Gastrocnemius medialis (tissue), 4 donors: ENCODE measurements around the gene RETREG1.

Experiments
- CTCF ChIP-seq, 5 experiments: fragments of 450-650 bp in 3 of 5; fragments of 200-600 bp in 2 of 5; sonication (generic) in 2 of 5; IDR thresholded peaks in 4 of 5; conservative IDR thresholded peaks in 1 of 5; 1 replicate in 4 of 5; 2 replicates in 1 of 5; pipeline ENCODE4 v1.5.1; 2016 to 2019; ENCODE audit warnings: antibody characterized with exemption in 5 of 5, mild to moderate bottlenecking in 3 of 5, moderate library complexity in 3 of 5
- POLR2A ChIP-seq, 2 donors: fragments of 450-650 bp; IDR thresholded peaks; one replicate each; pipeline ENCODE4 v1.6.1; 2017; ENCODE audit warnings: antibody characterized with exemption in 2 of 2, mild to moderate bottlenecking in 2 of 2, moderate library complexity in 2 of 2

DNA sequence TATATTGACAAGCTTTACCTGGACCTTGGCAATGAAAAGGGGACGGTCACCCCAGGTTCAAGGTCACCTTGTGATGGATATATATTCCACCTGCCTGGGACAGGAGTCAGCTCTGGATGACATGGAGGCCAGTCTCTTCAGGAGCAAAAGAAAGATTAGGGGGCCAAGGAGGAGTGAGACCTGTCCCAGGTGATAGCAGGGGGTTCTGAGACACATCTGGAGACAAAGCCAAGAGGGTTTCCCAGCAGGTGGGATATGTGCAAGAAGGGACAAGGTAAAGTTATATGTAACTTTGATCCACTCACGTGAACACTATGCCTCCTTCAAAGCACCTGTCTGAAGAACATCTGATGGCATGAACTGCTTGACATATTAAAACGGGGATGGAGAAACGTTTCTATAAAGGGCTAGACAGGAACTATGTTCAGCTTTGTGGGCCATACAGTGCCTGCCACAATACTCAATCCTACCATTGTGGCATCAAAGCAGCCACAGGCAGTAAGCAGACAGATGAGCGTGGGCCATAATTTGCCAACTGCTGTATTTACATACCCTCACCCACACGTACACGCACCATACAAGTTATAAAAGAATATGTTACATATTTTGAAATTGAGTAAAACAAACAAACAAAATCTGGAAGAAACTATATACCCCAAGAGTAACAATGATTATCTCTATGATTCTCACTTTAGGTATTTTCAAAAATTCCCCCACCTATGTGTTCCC, 88.3 kb downstream of the RETREG1 start:
- TF ChIP-seq POLR2A (IDR thresholded peaks at IDR 0.05) (peak in 1 of 2 donors; percentile 36), CTCF (IDR thresholded peaks at IDR 0.05 in 4 of 5, conservative IDR thresholded peaks at IDR 0.05 in 1 of 5) (no peak)
